Kidney epithelial cell (primary cell): Measurements from ENCODE around the gene GYG2. TPM values are rescaled to one million over a fixed set of nuclear protein-coding genes. Genes with fewer than 3 reads are reported as not detected.
A peak's percentile ranks its signal among the peaks of the same experiment; 100 is the strongest.

Source experiments
- DNase-seq: peaks from one replicate; pipeline ENCODE4 v3.0.0-alpha.2; 2010; ENCODE audit warnings: low read depth
- H3K27me3 ChIP-seq: 2 replicates; pipeline ENCODE4 v1.6.0; 2011; ENCODE audit warnings: low read length; ENCODE audit not compliant: control insufficient read depth, insufficient read depth
- H3K36me3 ChIP-seq: 2 replicates; pipeline ENCODE4 v1.5.1; 2011; ENCODE audit warnings: low read length; ENCODE audit not compliant: control insufficient read depth, insufficient read depth
- H3K4me3 ChIP-seq: 2 replicates; pipeline ENCODE4 v1.5.1; 2011; ENCODE audit warnings: low read depth, mild to moderate bottlenecking, control low read depth, low read length
- total RNA-seq: library from RNA; depleted of rRNA; stranded (reverse); fragments of >200 nt; gene quantifications from 2 replicates; pipeline ENCODE4 v1.2.3, GENCODE V29; 2015
- TF ChIP-seq, protein P1 (sequence below): IDR thresholded peaks from 2 replicates; pipeline ENCODE4 v1.5.1; 2011; ENCODE audit warnings: mild to moderate bottlenecking, moderate library complexity, low read length, control low read depth, inconsistent platforms; ENCODE audit not compliant: insufficient read depth, poor library complexity, severe bottlenecking

Gene GYG2
- total RNA-seq, 1 donor from 2014 or later, result 2.2 TPM

DNA sequence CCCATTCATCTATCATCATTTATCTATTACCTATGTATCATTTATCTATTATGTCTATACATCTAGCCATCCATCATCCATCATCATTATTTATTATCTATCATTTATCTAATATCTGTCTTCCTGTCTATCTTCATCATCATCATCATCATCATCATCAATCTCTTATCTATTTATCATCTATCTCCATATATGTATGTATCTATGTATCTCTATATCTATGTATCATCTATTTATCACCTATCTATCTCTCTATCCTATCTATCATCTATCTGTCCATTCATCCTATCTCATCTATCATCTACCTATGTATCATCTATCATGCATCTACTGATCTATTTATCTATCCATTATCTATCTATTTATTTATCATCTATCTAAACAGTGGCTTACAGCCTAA is 3.8 kb upstream of the GYG2 start:
- Histone ChIP-seq H3K36me3 (no peaks in the 10 kb centered on the region), H3K27me3 (peaks cover 18% of the 10 kb centered on the region), H3K4me3 (no peak overlapping the region)
- DNase-seq, result no peak
- TF ChIP-seq, protein P1, sequence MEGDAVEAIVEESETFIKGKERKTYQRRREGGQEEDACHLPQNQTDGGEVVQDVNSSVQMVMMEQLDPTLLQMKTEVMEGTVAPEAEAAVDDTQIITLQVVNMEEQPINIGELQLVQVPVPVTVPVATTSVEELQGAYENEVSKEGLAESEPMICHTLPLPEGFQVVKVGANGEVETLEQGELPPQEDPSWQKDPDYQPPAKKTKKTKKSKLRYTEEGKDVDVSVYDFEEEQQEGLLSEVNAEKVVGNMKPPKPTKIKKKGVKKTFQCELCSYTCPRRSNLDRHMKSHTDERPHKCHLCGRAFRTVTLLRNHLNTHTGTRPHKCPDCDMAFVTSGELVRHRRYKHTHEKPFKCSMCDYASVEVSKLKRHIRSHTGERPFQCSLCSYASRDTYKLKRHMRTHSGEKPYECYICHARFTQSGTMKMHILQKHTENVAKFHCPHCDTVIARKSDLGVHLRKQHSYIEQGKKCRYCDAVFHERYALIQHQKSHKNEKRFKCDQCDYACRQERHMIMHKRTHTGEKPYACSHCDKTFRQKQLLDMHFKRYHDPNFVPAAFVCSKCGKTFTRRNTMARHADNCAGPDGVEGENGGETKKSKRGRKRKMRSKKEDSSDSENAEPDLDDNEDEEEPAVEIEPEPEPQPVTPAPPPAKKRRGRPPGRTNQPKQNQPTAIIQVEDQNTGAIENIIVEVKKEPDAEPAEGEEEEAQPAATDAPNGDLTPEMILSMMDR, result no peak

DNA sequence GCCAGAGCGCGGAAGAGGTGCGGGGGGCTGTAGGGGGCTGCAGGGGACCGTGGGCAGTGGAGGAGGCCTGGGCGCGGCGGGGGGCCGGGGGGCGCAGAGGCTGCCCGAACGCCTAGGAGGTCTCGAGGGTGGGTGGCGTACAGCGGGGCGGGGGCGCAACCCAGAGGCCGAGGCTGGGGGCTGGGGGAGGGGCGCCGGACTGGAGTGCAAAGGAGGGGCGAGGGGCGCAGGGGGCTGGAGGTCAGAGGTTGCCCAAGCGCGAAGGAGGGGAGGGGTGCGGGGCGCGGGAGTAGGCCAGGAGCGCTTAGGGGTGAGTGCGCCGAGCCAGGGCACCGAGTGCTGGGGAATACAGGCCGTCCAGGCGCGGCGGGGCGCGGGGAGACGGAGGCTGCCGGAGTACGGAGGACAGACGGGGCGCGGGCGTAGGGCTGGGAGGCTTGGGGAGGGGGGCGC is 255 bp downstream of the GYG2 start:
- peak overlapping the region; percentile 47 for H3K4me3 ChIP-seq
- DNase-seq, result no peak
- no peaks in the 10 kb centered on the region for H3K36me3 ChIP-seq
- H3K27me3 ChIP-seq, result peaks cover 24% of the 10 kb centered on the region
- TF ChIP-seq, protein P1, result no peak

DNA sequence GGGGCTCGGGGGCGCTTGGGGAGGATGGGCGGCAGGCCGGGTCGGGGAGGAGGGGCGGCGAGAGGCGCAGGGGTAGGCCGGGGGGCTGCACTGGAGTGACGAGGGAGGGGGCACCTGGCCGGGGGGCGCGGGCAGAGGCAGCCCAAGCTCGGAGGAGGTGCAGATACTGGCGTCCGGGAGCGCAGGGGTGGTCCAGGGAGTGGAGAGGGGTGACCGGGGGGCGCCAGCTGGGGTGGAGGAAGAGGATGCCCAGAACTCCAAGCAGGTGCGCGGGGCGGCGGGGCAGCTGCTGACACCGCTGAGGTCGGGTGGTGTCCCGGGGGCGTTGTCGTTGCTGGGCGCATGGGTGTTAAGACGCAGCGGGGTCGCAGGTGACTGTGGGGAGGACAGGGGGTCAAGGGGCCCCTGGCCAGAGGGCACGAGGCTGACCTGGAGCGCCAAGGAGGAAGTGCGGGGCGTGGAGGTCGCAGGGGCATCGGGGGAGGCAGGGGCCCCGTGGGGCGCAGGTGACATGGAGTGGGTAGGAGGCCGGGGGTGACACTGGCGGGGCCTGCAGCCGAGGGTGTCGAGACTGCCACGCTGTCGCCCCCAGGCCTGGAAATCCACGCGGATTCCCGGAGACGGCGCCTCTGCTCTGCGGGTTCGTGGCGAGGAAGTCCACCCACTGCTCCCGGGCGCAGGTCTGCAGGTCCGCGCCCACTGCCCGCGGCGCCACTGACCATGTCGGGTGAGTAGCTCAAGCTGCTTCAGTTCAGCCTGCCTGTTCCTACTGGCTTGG is 928 bp downstream of the GYG2 start:
- Histone ChIP-seq H3K4me3 (peak overlapping the region; percentile 47), H3K27me3 (peaks cover 24% of the 10 kb centered on the region), H3K36me3 (no peaks in the 10 kb centered on the region)
- TF ChIP-seq, protein P1, result no peak
- no peak for DNase-seq

DNA sequence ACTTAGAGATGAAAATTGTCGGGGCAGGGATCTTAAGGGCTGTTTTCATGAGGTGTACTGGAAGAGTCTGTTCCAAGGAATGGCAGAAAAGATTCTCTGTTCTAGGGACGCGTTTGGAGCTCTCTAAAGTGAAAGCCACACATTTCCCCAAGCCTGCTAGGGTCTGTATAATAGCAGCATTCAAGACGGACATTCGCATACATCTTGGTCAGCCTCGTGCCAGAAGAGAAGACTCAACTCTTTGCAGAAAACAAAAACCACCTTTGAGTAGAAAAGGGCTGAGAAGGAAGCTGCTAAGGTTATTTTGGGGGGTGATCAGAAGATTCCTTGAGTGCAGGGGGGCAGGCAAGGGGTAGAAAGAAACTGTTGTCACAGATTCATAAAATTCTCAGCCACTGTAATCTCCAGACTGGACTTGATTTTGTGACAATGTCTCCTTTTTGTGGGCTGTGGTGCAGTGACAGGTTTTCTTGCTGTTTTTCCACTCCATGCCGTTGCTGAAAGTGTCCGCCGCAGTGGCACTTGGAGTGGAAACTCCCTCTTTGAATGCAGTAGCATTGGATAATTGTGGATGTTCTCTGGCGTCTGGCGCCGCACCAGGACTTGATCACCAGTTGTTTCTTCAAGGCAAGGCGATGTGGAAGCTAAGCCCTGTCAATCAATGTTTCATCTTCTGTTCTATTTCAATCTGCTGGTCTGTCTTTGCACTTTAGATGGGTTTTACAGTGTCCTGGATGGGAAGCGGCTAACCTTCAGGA is 2.9 kb downstream of the GYG2 start:
- Histone ChIP-seq H3K4me3 (no peak overlapping the region), H3K36me3 (no peaks in the 10 kb centered on the region), H3K27me3 (peaks cover 21% of the 10 kb centered on the region)
- DNase-seq, result no peak
- TF ChIP-seq, protein P1, result no peak

DNA sequence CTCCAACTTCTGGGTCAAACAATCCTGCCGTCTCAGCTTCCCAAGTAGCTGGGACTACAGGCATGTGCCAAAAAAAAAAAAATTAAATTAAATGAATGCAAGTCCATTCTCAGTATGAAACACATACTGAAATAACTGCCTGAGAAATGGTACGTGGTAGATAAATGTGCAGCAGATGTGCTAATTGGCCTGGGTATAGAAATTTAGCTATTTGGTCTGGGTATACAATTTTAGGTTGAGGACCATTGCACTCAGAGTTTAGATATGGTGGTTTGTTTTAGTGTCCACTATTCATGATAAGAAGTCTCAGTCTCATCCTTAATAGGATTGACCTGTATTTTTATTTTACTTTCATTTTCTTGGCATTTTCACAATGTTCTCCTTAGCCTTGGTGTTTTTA is 9.2 kb downstream of the GYG2 start:
- H3K27me3 ChIP-seq, result no peaks in the 10 kb centered on the region
- TF ChIP-seq, protein P1, result no peak
- DNase-seq, result no peak
- H3K36me3 ChIP-seq, result no peaks in the 10 kb centered on the region
- no peak overlapping the region for H3K4me3 ChIP-seq
